ENCODE data around the gene ARFGAP2. TPM values are rescaled to one million over a fixed set of nuclear protein-coding genes. Genes with fewer than 3 reads are reported as not detected.

ARFGAP2 gene
- total RNA-seq, 4 donors from 2014 or later: 92.5 to 141 (median 120) TPM

DNA sequence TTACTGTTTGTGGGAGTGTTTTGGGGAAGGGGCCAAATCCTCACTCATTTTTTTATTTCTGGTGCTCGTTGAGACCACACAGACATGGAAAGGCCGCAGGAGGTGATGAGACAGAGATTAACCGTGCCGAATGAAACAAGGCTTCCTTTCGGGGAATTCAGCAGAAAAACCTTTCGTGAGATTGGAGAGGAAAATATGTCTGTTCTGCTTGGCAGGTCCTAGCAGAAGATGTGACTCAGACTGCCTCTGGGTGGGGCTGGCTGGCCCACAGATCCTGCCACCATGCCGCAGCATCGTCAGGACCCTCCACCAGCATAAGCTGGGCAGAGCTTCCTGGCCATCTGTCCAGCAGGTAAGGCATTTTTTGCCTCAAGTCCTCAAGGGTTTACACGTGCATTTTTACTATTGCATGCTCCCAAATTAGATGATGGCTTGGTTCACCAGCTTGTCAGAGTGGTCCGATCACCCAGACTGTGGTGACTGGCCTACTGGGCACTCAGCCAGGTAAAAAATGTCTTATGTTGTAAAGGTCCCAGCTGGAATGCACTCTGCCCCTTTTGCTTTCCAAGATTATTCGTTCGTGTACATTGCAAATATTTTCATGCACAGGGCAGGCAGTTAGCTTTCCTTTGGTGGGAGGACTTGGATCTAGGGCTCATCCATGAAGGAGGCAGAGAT lies 39.6 kb upstream of the ARFGAP2 start:
- H3K4me1 ChIP-seq: peaks cover 40 to 67% (median 55%) of the 10 kb centered on the region in 4 donors

GRCh38 chr11:47215366-47215910 lies 38.8 kb upstream of the ARFGAP2 start:
- peak overlapping the region; percentile 95 to 98 (median 96) for H3K27ac ChIP-seq (replicated peaks in 1 of 4)
- peaks cover 34 to 61% (median 50%) of the 10 kb centered on the region in 4 donors for H3K4me1 ChIP-seq
- H3K36me3 ChIP-seq: peaks cover 0 to 29% (median 19%) of the 10 kb centered on the region in 4 donors
- 14% methylated on average over 6 of the region's 15 CpGs for WGBS
- no peaks in the 10 kb centered on the region for H3K27me3 ChIP-seq
- no peaks in the 10 kb centered on the region for H3K9me3 ChIP-seq
- no peak for DNase-seq (ENCODE audit: extremely low spot score)
- intact Hi-C loops (cut with DNase I): loop anchor here (2.0 kb wide), 1 partner anchor 31 kb away; no protein-coding TSS in a partner anchor
- H3K4me3 ChIP-seq: peak overlapping the region; percentile 63 to 70 (median 66)
- TF ChIP-seq CTCF (IDR thresholded peaks at IDR 0.05): no peak
- no peak for TF ChIP-seq POLR2A (IDR thresholded peaks at IDR 0.05; ENCODE audit: low read depth)
- TF ChIP-seq EP300 (IDR thresholded peaks at IDR 0.05): no peak
- no peak for TF ChIP-seq POLR2AphosphoS5 (IDR thresholded peaks at IDR 0.05)

More for the DNA sequence above, 39.6 kb upstream of the ARFGAP2 start:
- peak overlapping the region; percentile 95 to 98 (median 96) for H3K27ac ChIP-seq (replicated peaks in 1 of 4)
- 3% methylated on average over 12 of the region's 12 CpGs for WGBS
- intact Hi-C loops (cut with DNase I): no loop called here
- DNase-seq (ENCODE audit: extremely low spot score): no peak
- peak; percentile 42 to 65 for TF ChIP-seq POLR2AphosphoS5 (IDR thresholded peaks at IDR 0.05)
- TF ChIP-seq POLR2A (IDR thresholded peaks at IDR 0.05; ENCODE audit: low read depth): no peak
- H3K9me3 ChIP-seq: no peaks in the 10 kb centered on the region
- H3K36me3 ChIP-seq: peaks cover 0 to 37% (median 25%) of the 10 kb centered on the region in 4 donors
- peak overlapping the region; percentile 63 to 70 (median 66) for H3K4me3 ChIP-seq
- H3K27me3 ChIP-seq: no peaks in the 10 kb centered on the region

GRCh38 chr11:47213950-47214565 lies 37.4 kb upstream of the ARFGAP2 start:
- Histone ChIP-seq H3K36me3 (peaks cover 0 to 15% (median 10%) of the 10 kb centered on the region in 4 donors), H3K27ac (replicated peaks in 1 of 4) (peak overlapping the region; percentile 95 to 98 (median 96)), H3K27me3 (no peaks in the 10 kb centered on the region), H3K4me3 (peak overlapping the region; percentile 63 to 70 (median 66)), H3K4me1 (peaks cover 31 to 47% (median 42%) of the 10 kb centered on the region in 4 donors), H3K9me3 (no peaks in the 10 kb centered on the region)
- intact Hi-C loops (cut with DNase I): loop anchor here (2.0 kb wide), 1 partner anchor 29 kb away; no protein-coding TSS in a partner anchor
- TF ChIP-seq POLR2A (IDR thresholded peaks at IDR 0.05; ENCODE audit: low read depth): no peak
- TF ChIP-seq EP300 (IDR thresholded peaks at IDR 0.05): no peak
- peak; percentile 77 to 94 for TF ChIP-seq POLR2AphosphoS5 (IDR thresholded peaks at IDR 0.05)
- TF ChIP-seq CTCF (IDR thresholded peaks at IDR 0.05): no peak
- peak; percentile 97 for DNase-seq (ENCODE audit: extremely low spot score)
- 6% methylated on average over 19 of the region's 20 CpGs for WGBS

GRCh38 chr11:47212938-47213337 lies 36.3 kb upstream of the ARFGAP2 start:
- H3K4me1 ChIP-seq: peaks cover 31 to 38% (median 34%) of the 10 kb centered on the region in 4 donors
- WGBS: 80% methylated on average over 3 of the region's 12 CpGs

More at GRCh38 chr11:47212938-47213337, 36.3 kb upstream of the ARFGAP2 start:
- Histone ChIP-seq H3K36me3 (peaks cover 0 to 6% (median 5%) of the 10 kb centered on the region in 4 donors), H3K27ac (replicated peaks in 1 of 4) (peak overlapping the region in 1 of 4 donors; percentile 97), H3K9me3 (no peaks in the 10 kb centered on the region), H3K4me3 (no peak overlapping the region), H3K27me3 (no peaks in the 10 kb centered on the region)
- TF ChIP-seq POLR2A (IDR thresholded peaks at IDR 0.05; ENCODE audit: low read depth) (no peak), EP300 (IDR thresholded peaks at IDR 0.05) (no peak), CTCF (IDR thresholded peaks at IDR 0.05) (no peak), POLR2AphosphoS5 (IDR thresholded peaks at IDR 0.05) (no peak)
- intact Hi-C loops (cut with DNase I): no loop called here
- DNase-seq (ENCODE audit: extremely low spot score): no peak
